Astrocyte (in vitro differentiated cells and primary cell): ENCODE data around the gene CARS2. TPM values are rescaled to one million over a fixed set of nuclear protein-coding genes. Genes with fewer than 3 reads are reported as not detected.
"Not testable (repeated sequence)": the region's sequence is repeated elsewhere in the genome, so short reads cannot be mapped to it uniquely, and the experiment has no call there.

Experiments used
- DNase-seq: peaks from one replicate; pipeline ENCODE4 v3.0.0-alpha.2; 2010; ENCODE audit warnings: low read depth
- FAIRE-seq: peaks from 2 replicates; lab custom pipeline; 2011; peaks lifted over from hg19 to GRCh38; lab: Jason Lieb, UNC
- H2AFZ ChIP-seq: 2 replicates; pipeline ENCODE4 v1.6.0; 2012; ENCODE audit warnings: low read depth, low read length, inconsistent platforms
- H3K27ac ChIP-seq: 2 replicates; pipeline ENCODE4 v1.5.1; 2011; ENCODE audit warnings: low read depth, low read length, inconsistent platforms
- H3K27me3 ChIP-seq: 2 replicates; pipeline ENCODE4 v1.6.0; 2011; ENCODE audit warnings: low read length, inconsistent platforms; ENCODE audit not compliant: insufficient read depth
- H3K36me3 ChIP-seq: 2 replicates; pipeline ENCODE4 v1.5.1; 2011; ENCODE audit warnings: low read length, inconsistent platforms; ENCODE audit not compliant: insufficient read depth
- H3K4me1 ChIP-seq: 2 replicates; pipeline ENCODE4 v1.5.1; 2011; ENCODE audit warnings: low read length, inconsistent platforms; ENCODE audit not compliant: insufficient read depth
- H3K4me2 ChIP-seq: 2 replicates; pipeline ENCODE4 v1.6.0; 2012; ENCODE audit warnings: low read length, inconsistent platforms
- H3K4me3 ChIP-seq: 2 replicates; pipeline ENCODE4 v1.5.1; 2011; ENCODE audit warnings: low read depth, mild to moderate bottlenecking, low read length, inconsistent platforms; ENCODE audit not compliant: insufficient read depth
- H3K79me2 ChIP-seq: 2 replicates; pipeline ENCODE4 v1.6.0; 2012; ENCODE audit warnings: mild to moderate bottlenecking, low read length, inconsistent platforms; ENCODE audit not compliant: insufficient read depth
- H3K9ac ChIP-seq: 2 replicates; pipeline ENCODE4 v1.6.0; 2012; ENCODE audit warnings: mild to moderate bottlenecking, low read length, inconsistent platforms
- H3K9me3 ChIP-seq: 2 replicates; pipeline ENCODE4 v1.5.1; 2012; ENCODE audit warnings: low read depth, mild to moderate bottlenecking, low read length, inconsistent platforms; ENCODE audit not compliant: insufficient read depth
- H4K20me1 ChIP-seq: 2 replicates; pipeline ENCODE4 v1.6.0; 2012; ENCODE audit warnings: low read length, inconsistent platforms; ENCODE audit not compliant: insufficient read depth
- H3K27ac Mint-ChIP-seq: one replicate; pipeline ENCODE4 v1.8.0; 2021; ENCODE audit warnings: mild to moderate bottlenecking, mixed read lengths; ENCODE audit not compliant: unreplicated experiment
- H3K27me3 Mint-ChIP-seq: one replicate; pipeline ENCODE4 v1.8.0; 2021; ENCODE audit warnings: low read depth, mixed read lengths; ENCODE audit not compliant: unreplicated experiment
- H3K36me3 Mint-ChIP-seq: one replicate; pipeline ENCODE4 v1.8.0; 2021; ENCODE audit warnings: low read depth, mixed read lengths; ENCODE audit not compliant: unreplicated experiment
- H3K4me1 Mint-ChIP-seq: one replicate; pipeline ENCODE4 v1.8.0; 2021; ENCODE audit warnings: low read depth, mixed read lengths; ENCODE audit not compliant: unreplicated experiment
- H3K4me3 Mint-ChIP-seq: one replicate; pipeline ENCODE4 v1.8.0; 2021; ENCODE audit warnings: mild to moderate bottlenecking, moderate library complexity, mixed read lengths; ENCODE audit not compliant: unreplicated experiment
- H3K9me3 Mint-ChIP-seq: one replicate; pipeline ENCODE4 v1.8.0; 2021; ENCODE audit warnings: mild to moderate bottlenecking, mixed read lengths; ENCODE audit not compliant: unreplicated experiment
- CTCF ChIP-seq: IDR thresholded peaks from 2 replicates; pipeline ENCODE4 v1.5.1; 2011; ENCODE audit warnings: low read depth, mild to moderate bottlenecking, inconsistent platforms, low read length, moderate library complexity; ENCODE audit not compliant: insufficient read depth
- EZH2 ChIP-seq: IDR thresholded peaks from 2 replicates; pipeline ENCODE4 v1.6.1; 2012; ENCODE audit warnings: mild to moderate bottlenecking, low read length, inconsistent platforms; ENCODE audit not compliant: insufficient read depth
- total RNA-seq: library from RNA; stranded (reverse); gene quantifications from 2 replicates; pipeline ENCODE4 v1.2.1, GENCODE V29; 2021

CARS2 gene
- total RNA-seq, 1 donor from 2014 or later, result 51.4 TPM

DNA sequence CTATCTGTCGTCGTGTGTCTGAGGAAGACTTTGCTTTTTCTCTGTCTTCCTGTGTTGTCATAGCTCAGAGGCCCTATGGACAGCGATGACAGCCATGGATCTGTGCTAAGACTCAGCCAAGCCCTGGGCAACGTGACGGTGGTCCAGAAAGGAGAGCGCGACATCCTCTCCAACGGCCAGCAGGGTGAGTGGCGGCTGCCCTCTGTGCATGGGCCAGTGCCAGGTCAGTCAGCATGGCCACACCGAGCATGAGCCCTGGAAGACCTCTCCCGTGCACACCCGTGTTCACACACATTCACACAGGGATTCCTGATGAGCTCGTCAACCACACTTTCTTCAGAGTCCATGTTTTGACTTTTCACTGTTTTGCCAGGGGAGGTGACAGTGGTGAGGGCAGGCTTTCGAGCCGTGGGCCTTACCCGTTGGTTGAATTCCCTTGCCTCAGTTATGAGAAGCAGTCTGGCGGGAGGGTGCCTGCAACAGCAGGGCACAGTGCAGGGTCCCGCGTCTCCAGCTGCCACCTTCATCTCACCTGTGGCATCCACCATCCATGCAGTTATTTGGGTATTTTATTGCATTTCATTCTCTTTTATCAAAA is 70.4 kb downstream of the CARS2 start:
- Mint-ChIP-seq H3K36me3 (peaks cover 36% of the 10 kb centered on the region), H3K4me3 (no peak overlapping the region), H3K27ac (no peak overlapping the region), H3K27me3 (no peaks in the 10 kb centered on the region), H3K4me1 (peaks cover 13% of the 10 kb centered on the region), H3K9me3 (no peaks in the 10 kb centered on the region)
- TF ChIP-seq CTCF (no peak), EZH2 (no peak)
- H3K4me2 ChIP-seq, result no peak overlapping the region
- H3K79me2 ChIP-seq, result peaks cover 41% of the 10 kb centered on the region
- peaks cover 47% of the 10 kb centered on the region for H4K20me1 ChIP-seq
- no peak overlapping the region for H3K27ac ChIP-seq
- no peak overlapping the region for H3K4me3 ChIP-seq
- H3K36me3 ChIP-seq, result peaks cover 14% of the 10 kb centered on the region
- no peak overlapping the region for H2AFZ ChIP-seq
- FAIRE-seq (peak; percentile 9), DNase-seq (no peak)
- H3K4me1 ChIP-seq, result peaks cover 20% of the 10 kb centered on the region
- no peaks in the 10 kb centered on the region for H3K9me3 ChIP-seq
- H3K9ac ChIP-seq, result no peak overlapping the region
- no peaks in the 10 kb centered on the region for H3K27me3 ChIP-seq

GRCh38 chr13:110634558-110634957 is 71.4 kb downstream of the CARS2 start:
- Histone ChIP-seq H2AFZ (peak overlapping the region; percentile 15), H3K9ac (peak overlapping the region; percentile 47), H3K4me1 (peaks cover 15% of the 10 kb centered on the region), H3K4me2 (peak overlapping the region; percentile 60), H3K27me3 (no peaks in the 10 kb centered on the region), H3K4me3 (no peak overlapping the region), H3K9me3 (no peaks in the 10 kb centered on the region), H3K79me2 (peaks cover 50% of the 10 kb centered on the region), H4K20me1 (peaks cover 50% of the 10 kb centered on the region), H3K36me3 (peaks cover 14% of the 10 kb centered on the region), H3K27ac (peak overlapping the region; percentile 73)
- FAIRE-seq (no peak), DNase-seq (peak; percentile 86)
- no peaks in the 10 kb centered on the region for H3K9me3 Mint-ChIP-seq
- H3K27ac Mint-ChIP-seq, result peak overlapping the region; percentile 84
- no peaks in the 10 kb centered on the region for H3K27me3 Mint-ChIP-seq
- TF ChIP-seq EZH2 (no peak), CTCF (no peak)
- H3K36me3 Mint-ChIP-seq, result peaks cover 35% of the 10 kb centered on the region
- no peak overlapping the region for H3K4me3 Mint-ChIP-seq
- peaks cover 12% of the 10 kb centered on the region for H3K4me1 Mint-ChIP-seq

GRCh38 chr13:110633776-110634175 is 72.1 kb downstream of the CARS2 start:
- Mint-ChIP-seq H3K9me3 (no peaks in the 10 kb centered on the region), H3K27me3 (no peaks in the 10 kb centered on the region), H3K4me1 (peaks cover 18% of the 10 kb centered on the region), H3K36me3 (peaks cover 33% of the 10 kb centered on the region), H3K27ac (peak overlapping the region; percentile 84), H3K4me3 (no peak overlapping the region)
- DNase-seq, result no peak
- FAIRE-seq, result no peak
- Histone ChIP-seq H3K4me2 (peak overlapping the region; percentile 60), H3K9me3 (no peaks in the 10 kb centered on the region), H3K36me3 (peaks cover 14% of the 10 kb centered on the region), H3K9ac (peak overlapping the region; percentile 47), H3K4me3 (no peak overlapping the region), H2AFZ (no peak overlapping the region), H3K27ac (peak overlapping the region; percentile 73), H3K79me2 (peaks cover 57% of the 10 kb centered on the region), H4K20me1 (peaks cover 58% of the 10 kb centered on the region), H3K4me1 (peaks cover 21% of the 10 kb centered on the region), H3K27me3 (no peaks in the 10 kb centered on the region)
- TF ChIP-seq EZH2 (no peak), CTCF (no peak)

- H3K27me3 Mint-ChIP-seq, result not testable (repeated sequence)
Observed at GRCh38 chr13:110632255-110632654, 73.7 kb downstream of the CARS2 start.

More at GRCh38 chr13:110632255-110632654, 73.7 kb downstream of the CARS2 start:
- H3K9me3 Mint-ChIP-seq, H3K9ac ChIP-seq, DNase-seq, H3K4me3 ChIP-seq, FAIRE-seq, H3K4me2 ChIP-seq, H3K4me3 Mint-ChIP-seq, H2AFZ ChIP-seq, H3K9me3 ChIP-seq, H3K27ac Mint-ChIP-seq, H3K27ac ChIP-seq, H3K27me3 ChIP-seq: not testable (repeated sequence)
- peaks cover 30% of the 10 kb centered on the region for H3K4me1 ChIP-seq
- peaks cover 32% of the 10 kb centered on the region for H3K4me1 Mint-ChIP-seq
- peaks cover 67% of the 10 kb centered on the region for H4K20me1 ChIP-seq
- peaks cover 73% of the 10 kb centered on the region for H3K79me2 ChIP-seq
- peaks cover 15% of the 10 kb centered on the region for H3K36me3 ChIP-seq
- peaks cover 35% of the 10 kb centered on the region for H3K36me3 Mint-ChIP-seq
